Measurements from ENCODE around the gene TAF7L.
"Not testable (repeated sequence)": the region's sequence is repeated elsewhere in the genome, so short reads cannot be mapped to it uniquely, and the experiment has no call there.

Gene TAF7L

GRCh38 chrX:101290957-101291603 lies at the start of gene TAF7L:
TSS of gene TAF7L (minus strand) at chrX:101291334. CDS start at chrX:101287543, 3,791 bp downstream.
- DNase-seq (ENCODE audit: low spot score) = no peak

GRCh38 chrX:101337776-101338271 lies 46.7 kb upstream of the TAF7L start:
- no peak for DNase-seq (ENCODE audit: low spot score)

GRCh38 chrX:101334310-101334709 lies 43.2 kb upstream of the TAF7L start:
- not testable (repeated sequence) for DNase-seq (ENCODE audit: low spot score)

GRCh38 chrX:101326600-101326999 lies 35.5 kb upstream of the TAF7L start:
- not testable (repeated sequence) for DNase-seq (ENCODE audit: low spot score)

- no peak for DNase-seq (ENCODE audit: low spot score)
Measured at GRCh38 chrX:101303790-101304189, 12.7 kb upstream of the TAF7L start.

GRCh38 chrX:101295603-101296002 lies 4.5 kb upstream of the TAF7L start:
- DNase-seq (ENCODE audit: low spot score) = not testable (repeated sequence)

GRCh38 chrX:101287402-101287801 lies 3.7 kb downstream of the TAF7L start:
- peak; percentile 9 for DNase-seq (ENCODE audit: low spot score)

- no peak for DNase-seq (ENCODE audit: low spot score)
Measured at GRCh38 chrX:101276238-101276637, 14.9 kb downstream of the TAF7L start.

GRCh38 chrX:101274198-101274597 lies 16.9 kb downstream of the TAF7L start:
- DNase-seq (ENCODE audit: low spot score) = no peak

- DNase-seq (ENCODE audit: low spot score) = no peak
Measured at GRCh38 chrX:101265869-101266428, 25.2 kb downstream of the TAF7L start.

- no peak for DNase-seq (ENCODE audit: low spot score)
Measured at GRCh38 chrX:101263766-101264165, 27.4 kb downstream of the TAF7L start.

GRCh38 chrX:101262590-101262989 lies 28.5 kb downstream of the TAF7L start:
- no peak for DNase-seq (ENCODE audit: low spot score)

- no peak for DNase-seq (ENCODE audit: low spot score)
Measured at GRCh38 chrX:101260435-101260834, 30.7 kb downstream of the TAF7L start.

- no peak for DNase-seq (ENCODE audit: low spot score)
Measured at GRCh38 chrX:101258259-101258581, 32.9 kb downstream of the TAF7L start.

- no peak for DNase-seq (ENCODE audit: low spot score)
Measured at GRCh38 chrX:101257448-101258258, 33.5 kb downstream of the TAF7L start.

- no peak for DNase-seq (ENCODE audit: low spot score)
Measured at GRCh38 chrX:101252634-101253033, 38.5 kb downstream of the TAF7L start.

- DNase-seq (ENCODE audit: low spot score) = no peak
Measured at GRCh38 chrX:101241531-101241930, 49.6 kb downstream of the TAF7L start.

GRCh38 chrX:101237041-101237440 lies 54.1 kb downstream of the TAF7L start:
- no peak for DNase-seq (ENCODE audit: low spot score)

GRCh38 chrX:101232316-101232715 lies 58.8 kb downstream of the TAF7L start:
- DNase-seq (ENCODE audit: low spot score) = no peak

- no peak for DNase-seq (ENCODE audit: low spot score)
Measured at GRCh38 chrX:101231080-101231479, 60.1 kb downstream of the TAF7L start.

GRCh38 chrX:101230636-101231035 lies 60.5 kb downstream of the TAF7L start:
- no peak for DNase-seq (ENCODE audit: low spot score)

GRCh38 chrX:101229170-101229569 lies 62.0 kb downstream of the TAF7L start:
- DNase-seq (ENCODE audit: low spot score) = no peak

- no peak for DNase-seq (ENCODE audit: low spot score)
Measured at GRCh38 chrX:101223226-101223625, 67.9 kb downstream of the TAF7L start.
